AG04449 (cell line): ENCODE data around the gene DEK.

Source experiments
- CTCF ChIA-PET: fragments of 350-600 bp; formaldehyde crosslinking; extraction: SDS; loops from one replicate; lab custom pipeline; 2021; ENCODE audit warnings: antibody characterized with exemption; lab: Yijun Ruan, JAX
- POLR2A ChIA-PET: fragments of 400-600, 350-600 bp; formaldehyde crosslinking; extraction: SDS; loops from one replicate; lab custom pipeline; 2020; ENCODE audit warnings: antibody characterized with exemption, inconsistent platforms; lab: Yijun Ruan, JAX
- DNase-seq: peaks from one replicate; pipeline ENCODE4 v3.0.0-alpha.2; 2010; ENCODE audit warnings: low read depth, low spot score
- H3K4me3 ChIP-seq: 2 replicates; pipeline ENCODE4 v1.5.1; 2011; ENCODE audit warnings: low read depth, mild to moderate bottlenecking, control low read depth, low read length
- CTCF ChIP-seq: IDR thresholded peaks from one replicate; pipeline ENCODE4 v1.5.1; 2011; ENCODE audit warnings: mild to moderate bottlenecking, moderate library complexity, low read length, control low read depth, inconsistent platforms; ENCODE audit not compliant: insufficient read depth; ENCODE audit errors: missing control alignments

The DEK gene

DNA sequence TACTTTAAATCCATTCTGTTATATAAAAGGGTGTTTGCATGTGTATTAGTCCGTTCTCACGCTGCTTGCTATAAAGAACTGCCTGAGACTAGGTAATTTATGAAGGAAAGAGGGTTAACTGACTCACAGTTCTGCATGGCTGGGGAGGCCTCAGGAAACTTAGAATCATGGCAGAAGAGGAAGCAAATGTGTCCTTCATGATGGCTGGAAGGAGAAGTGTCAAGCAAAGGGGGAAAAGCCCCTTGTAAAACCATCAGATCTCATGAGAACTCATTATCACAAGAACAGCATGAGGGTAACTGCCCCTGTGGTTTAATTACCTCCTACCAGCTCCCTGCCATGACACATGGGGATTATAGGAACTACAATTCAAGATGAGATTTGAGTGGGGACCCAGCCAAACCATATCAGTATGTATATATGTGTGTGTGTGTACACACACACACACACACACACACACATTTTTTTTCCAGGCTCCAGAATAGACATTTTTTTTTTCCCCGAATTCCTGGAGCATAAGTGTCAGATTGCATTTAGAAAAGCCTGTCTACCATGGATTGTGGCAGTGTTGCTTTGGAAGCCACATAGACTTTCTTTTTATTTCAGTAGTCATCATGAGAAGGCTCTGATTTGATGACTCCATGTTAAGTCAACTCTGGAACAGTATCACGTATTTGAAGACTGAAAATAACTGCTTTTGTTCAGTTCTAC lies 77.6 kb downstream of the DEK start:
- POLR2A ChIA-PET, result no interaction called here
- no peak for DNase-seq
- TF ChIP-seq CTCF, result no peak

GRCh38 chr6:18186033-18186432 lies 78.3 kb downstream of the DEK start:
- CTCF ChIA-PET, result no interaction called here
- POLR2A ChIA-PET, result no interaction called here
- no peak for DNase-seq

More for the DNA sequence above, 77.6 kb downstream of the DEK start:
- CTCF ChIA-PET, result no interaction called here
- no peak overlapping the region for H3K4me3 ChIP-seq

GRCh38 chr6:18185624-18186023 lies 78.7 kb downstream of the DEK start:
- TF ChIP-seq CTCF, result no peak
- H3K4me3 ChIP-seq, result no peak overlapping the region
- ChIA-PET POLR2A (no interaction called here), CTCF (no interaction called here)
- no peak for DNase-seq

More at GRCh38 chr6:18186033-18186432, 78.3 kb downstream of the DEK start:
- no peak for TF ChIP-seq CTCF
- H3K4me3 ChIP-seq, result no peak overlapping the region

- no peak overlapping the region for H3K4me3 ChIP-seq
- ChIA-PET CTCF (no interaction called here), POLR2A (no interaction called here)
- DNase-seq, result no peak
- TF ChIP-seq CTCF, result no peak
Measured at GRCh38 chr6:18183766-18184165, 80.6 kb downstream of the DEK start.

DNA sequence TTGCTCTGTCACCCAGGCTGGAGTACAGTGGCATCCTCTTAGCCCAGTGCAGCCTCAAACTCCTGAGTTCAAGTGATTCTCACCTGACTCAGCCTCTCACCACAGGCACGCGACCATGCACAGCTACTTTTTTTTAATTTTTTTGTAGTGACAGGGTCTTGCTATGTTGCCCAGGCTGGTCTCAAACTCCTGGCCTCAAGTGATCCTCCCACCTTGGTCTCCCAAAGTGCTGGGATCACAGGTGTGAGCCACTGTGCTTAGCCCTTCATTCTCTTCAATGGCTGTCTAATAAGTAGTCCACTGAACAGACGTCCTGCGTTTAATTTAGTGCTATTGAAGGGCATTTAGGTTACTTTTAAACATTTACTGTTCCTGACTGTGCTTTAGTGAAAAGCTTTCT lies 81.8 kb downstream of the DEK start:
- DNase-seq, result no peak
- CTCF ChIA-PET, result no interaction called here
- H3K4me3 ChIP-seq, result no peak overlapping the region
- TF ChIP-seq CTCF, result no peak
- POLR2A ChIA-PET, result no interaction called here

- CTCF ChIA-PET, result no interaction called here
- no peak overlapping the region for H3K4me3 ChIP-seq
- TF ChIP-seq CTCF, result no peak
- no peak for DNase-seq
- POLR2A ChIA-PET, result no interaction called here
Measured at GRCh38 chr6:18179770-18180356, 84.5 kb downstream of the DEK start.
